ENCODE measurements around the gene GLCE.
A peak's percentile ranks its signal among the peaks of the same experiment; 100 is the strongest.
"Not testable (repeated sequence)": the region's sequence is repeated elsewhere in the genome, so short reads cannot be mapped to it uniquely, and the experiment has no call there.

GLCE gene

GRCh38 chr15:69299451-69299886, 139.0 kb downstream of the GLCE start:
- no peak for DNase-seq (ENCODE audit: low spot score)

- no peak for DNase-seq (ENCODE audit: low spot score)
Observed at GRCh38 chr15:69299943-69300588, 139.6 kb downstream of the GLCE start.

- DNase-seq (ENCODE audit: low spot score): not testable (repeated sequence)
Observed at GRCh38 chr15:69301101-69301500, 140.7 kb downstream of the GLCE start.

- not testable (repeated sequence) for DNase-seq (ENCODE audit: low spot score)
Observed at GRCh38 chr15:69302087-69302486, 141.7 kb downstream of the GLCE start.

- DNase-seq (ENCODE audit: low spot score): no peak
Observed at GRCh38 chr15:69302929-69303328, 142.5 kb downstream of the GLCE start.

GRCh38 chr15:69303337-69304181, 143.1 kb downstream of the GLCE start:
- no peak for DNase-seq (ENCODE audit: low spot score)

GRCh38 chr15:69304182-69304545, 143.7 kb downstream of the GLCE start:
- peak; percentile 82 for DNase-seq (ENCODE audit: low spot score)

- DNase-seq (ENCODE audit: low spot score): peak; percentile 90
Observed at GRCh38 chr15:69305204-69305931, 144.9 kb downstream of the GLCE start.

GRCh38 chr15:69305933-69306568, 145.6 kb downstream of the GLCE start:
- no peak for DNase-seq (ENCODE audit: low spot score)

GRCh38 chr15:69307939-69308338, 147.5 kb downstream of the GLCE start:
- no peak for DNase-seq (ENCODE audit: low spot score)

- no peak for DNase-seq (ENCODE audit: low spot score)
Observed at GRCh38 chr15:69308949-69309348, 148.5 kb downstream of the GLCE start.

- peak; percentile 62 for DNase-seq (ENCODE audit: low spot score)
Observed at GRCh38 chr15:69311319-69311721, 150.9 kb downstream of the GLCE start.

- DNase-seq (ENCODE audit: low spot score): no peak
Observed at GRCh38 chr15:69313432-69314000, 153.1 kb downstream of the GLCE start.

GRCh38 chr15:69314131-69314530, 153.7 kb downstream of the GLCE start:
- DNase-seq (ENCODE audit: low spot score): no peak

GRCh38 chr15:69314736-69315135, 154.3 kb downstream of the GLCE start:
- no peak for DNase-seq (ENCODE audit: low spot score)

- DNase-seq (ENCODE audit: low spot score): no peak
Observed at GRCh38 chr15:69315402-69316110, 155.1 kb downstream of the GLCE start.

GRCh38 chr15:69316291-69316690, 155.9 kb downstream of the GLCE start:
- DNase-seq (ENCODE audit: low spot score): no peak

- DNase-seq (ENCODE audit: low spot score): no peak
Observed at GRCh38 chr15:69317392-69317841, 157.0 kb downstream of the GLCE start.

GRCh38 chr15:69318033-69318432, 157.6 kb downstream of the GLCE start:
- no peak for DNase-seq (ENCODE audit: low spot score)

- DNase-seq (ENCODE audit: low spot score): no peak
Observed at GRCh38 chr15:69319384-69320375, 159.2 kb downstream of the GLCE start.

All from AG08396 (cell line).